ENCODE measurements around the gene EDA.

Gene EDA

DNA sequence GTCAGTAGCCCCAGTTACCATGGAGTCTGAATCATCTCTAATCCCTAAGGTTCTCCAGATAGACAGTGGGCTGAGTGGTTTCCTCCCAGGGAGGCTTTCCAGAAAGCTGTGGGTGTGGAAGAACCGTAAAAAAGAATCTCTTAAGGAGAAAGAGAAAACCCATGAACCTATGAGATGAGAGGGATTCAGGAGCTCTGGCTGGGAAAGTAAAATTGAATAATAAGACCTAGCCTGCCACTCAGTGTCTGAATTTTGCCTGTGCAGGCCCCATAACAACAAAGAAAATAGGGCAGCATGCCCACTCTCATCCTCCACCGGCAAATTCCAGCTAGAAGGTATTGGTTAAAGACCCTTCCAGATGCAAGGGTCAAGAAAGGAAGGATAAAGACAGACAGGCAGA, 416.9 kb downstream of the EDA start:
- Histone ChIP-seq H3K79me2 (ENCODE audit: insufficient read depth, low read length) (no peaks in the 10 kb centered on the region), H3F3A (ENCODE audit: low read depth) (no peaks in the 10 kb centered on the region), H3K4me1 (ENCODE audit: insufficient read depth, low read length, poor library complexity, severe bottlenecking) (no peaks in the 10 kb centered on the region), H3K4me3 (ENCODE audit: low read length, poor library complexity, severe bottlenecking) (no peak overlapping the region), H2AFZ (ENCODE audit: low read length) (no peak overlapping the region), H3K9ac (ENCODE audit: low read depth, low read length, poor library complexity, severe bottlenecking) (no peak overlapping the region), H3K9me3 (ENCODE audit: insufficient read depth, low read depth, low read length) (no peaks in the 10 kb centered on the region), H3K9me2 (replicated peaks; ENCODE audit: low read depth, low read length) (no peaks in the 10 kb centered on the region), H3K4me2 (ENCODE audit: low read depth, low read length, poor library complexity, severe bottlenecking) (no peak overlapping the region), H4K20me1 (ENCODE audit: insufficient read depth, low read length, poor library complexity, severe bottlenecking) (no peaks in the 10 kb centered on the region), H3K36me3 (ENCODE audit: insufficient read depth, low read length) (no peaks in the 10 kb centered on the region), H3K27me3 (ENCODE audit: insufficient read depth, low read length, poor library complexity, severe bottlenecking) (no peaks in the 10 kb centered on the region)
- no peak for TF ChIP-seq EZH2phosphoT487 (IDR thresholded peaks at IDR 0.05; ENCODE audit: borderline replicate concordance)

DNA sequence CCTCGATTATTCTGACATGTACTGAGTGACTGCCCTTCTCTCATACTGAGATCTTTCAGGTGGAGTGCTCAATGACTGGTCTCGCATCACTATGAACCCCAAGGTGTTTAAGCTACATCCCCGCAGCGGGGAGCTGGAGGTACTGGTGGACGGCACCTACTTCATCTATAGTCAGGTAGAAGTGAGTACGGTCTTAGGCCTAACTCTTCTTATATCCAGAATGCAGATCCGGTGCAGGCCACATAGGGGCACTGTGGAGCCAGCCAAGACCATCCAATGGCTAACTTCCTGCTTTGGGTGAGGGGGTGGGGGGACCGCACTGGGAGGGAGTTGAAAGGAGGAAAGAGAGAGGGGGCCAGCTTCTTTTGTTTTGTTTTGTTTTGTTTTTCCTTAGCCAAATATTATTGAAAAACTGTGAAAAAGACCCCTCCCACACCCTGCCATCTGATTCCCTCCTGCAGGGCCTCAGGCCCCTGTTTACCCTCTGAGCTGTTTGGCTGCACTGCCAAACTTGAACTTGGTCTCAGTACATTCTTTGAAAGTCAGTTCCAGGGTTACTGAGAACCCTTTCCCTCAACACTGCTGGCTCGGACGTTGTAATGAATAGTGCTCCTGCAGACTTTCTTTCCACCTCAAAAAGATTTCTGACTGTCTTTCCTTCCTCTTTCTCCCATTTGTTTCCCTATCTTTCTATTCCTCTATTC, 417.6 kb downstream of the EDA start:
- Histone ChIP-seq H3K36me3 (ENCODE audit: insufficient read depth, low read length) (no peaks in the 10 kb centered on the region), H3K4me2 (ENCODE audit: low read depth, low read length, poor library complexity, severe bottlenecking) (no peak overlapping the region), H2AFZ (ENCODE audit: low read length) (peak overlapping the region; percentile 90), H3K4me1 (ENCODE audit: insufficient read depth, low read length, poor library complexity, severe bottlenecking) (no peaks in the 10 kb centered on the region), H3K4me3 (ENCODE audit: low read length, poor library complexity, severe bottlenecking) (no peak overlapping the region), H4K20me1 (ENCODE audit: insufficient read depth, low read length, poor library complexity, severe bottlenecking) (no peaks in the 10 kb centered on the region), H3F3A (ENCODE audit: low read depth) (no peaks in the 10 kb centered on the region), H3K9me3 (ENCODE audit: insufficient read depth, low read depth, low read length) (no peaks in the 10 kb centered on the region), H3K27me3 (ENCODE audit: insufficient read depth, low read length, poor library complexity, severe bottlenecking) (no peaks in the 10 kb centered on the region), H3K9me2 (replicated peaks; ENCODE audit: low read depth, low read length) (no peaks in the 10 kb centered on the region), H3K79me2 (ENCODE audit: insufficient read depth, low read length) (no peaks in the 10 kb centered on the region), H3K9ac (ENCODE audit: low read depth, low read length, poor library complexity, severe bottlenecking) (no peak overlapping the region)
- TF ChIP-seq EZH2phosphoT487 (IDR thresholded peaks at IDR 0.05; ENCODE audit: borderline replicate concordance) = no peak
- TF ChIP-seq CTCF (conservative IDR thresholded peaks at IDR 0.05; ENCODE audit: low read length) = peak; percentile 68

DNA sequence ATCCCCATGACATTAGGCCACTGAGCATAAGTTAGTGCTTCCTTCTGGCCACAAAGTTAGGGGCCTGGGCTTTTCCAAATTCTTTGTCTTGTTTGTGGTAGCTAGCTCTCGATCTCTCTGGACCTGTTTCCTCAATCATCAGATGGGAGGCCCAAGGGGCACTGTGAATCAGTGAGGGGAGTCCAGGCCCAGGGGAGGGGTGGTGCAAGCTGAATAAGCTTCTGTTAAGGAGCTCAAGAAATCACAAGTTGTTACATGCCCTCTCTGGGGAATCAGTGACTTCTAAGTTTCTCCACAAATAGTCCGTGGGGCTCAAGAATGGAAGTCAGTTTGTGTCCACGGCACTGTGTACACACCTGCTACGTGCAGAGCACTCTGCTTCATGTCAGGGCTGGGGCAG, 418.7 kb downstream of the EDA start:
- no peak overlapping the region for H3K4me3 ChIP-seq (ENCODE audit: low read length, poor library complexity, severe bottlenecking)
- no peaks in the 10 kb centered on the region for H3K9me3 ChIP-seq (ENCODE audit: insufficient read depth, low read depth, low read length)
- no peaks in the 10 kb centered on the region for H3K9me2 ChIP-seq (replicated peaks; ENCODE audit: low read depth, low read length)
- no peak overlapping the region for H3K9ac ChIP-seq (ENCODE audit: low read depth, low read length, poor library complexity, severe bottlenecking)
- no peak overlapping the region for H2AFZ ChIP-seq (ENCODE audit: low read length)
- H3F3A ChIP-seq (ENCODE audit: low read depth) = no peaks in the 10 kb centered on the region
- H3K4me2 ChIP-seq (ENCODE audit: low read depth, low read length, poor library complexity, severe bottlenecking) = no peak overlapping the region
- no peaks in the 10 kb centered on the region for H3K27me3 ChIP-seq (ENCODE audit: insufficient read depth, low read length, poor library complexity, severe bottlenecking)
- no peak for TF ChIP-seq EZH2phosphoT487 (IDR thresholded peaks at IDR 0.05; ENCODE audit: borderline replicate concordance)
- no peak for TF ChIP-seq CTCF (conservative IDR thresholded peaks at IDR 0.05; ENCODE audit: low read length)
- H3K79me2 ChIP-seq (ENCODE audit: insufficient read depth, low read length) = no peaks in the 10 kb centered on the region
- no peaks in the 10 kb centered on the region for H3K36me3 ChIP-seq (ENCODE audit: insufficient read depth, low read length)
- no peaks in the 10 kb centered on the region for H4K20me1 ChIP-seq (ENCODE audit: insufficient read depth, low read length, poor library complexity, severe bottlenecking)
- H3K4me1 ChIP-seq (ENCODE audit: insufficient read depth, low read length, poor library complexity, severe bottlenecking) = no peaks in the 10 kb centered on the region

- Histone ChIP-seq H3K36me3 (ENCODE audit: insufficient read depth, low read length) (no peaks in the 10 kb centered on the region), H2AFZ (ENCODE audit: low read length) (no peak overlapping the region), H3K4me1 (ENCODE audit: insufficient read depth, low read length, poor library complexity, severe bottlenecking) (no peaks in the 10 kb centered on the region), H3K79me2 (ENCODE audit: insufficient read depth, low read length) (no peaks in the 10 kb centered on the region), H3K4me2 (ENCODE audit: low read depth, low read length, poor library complexity, severe bottlenecking) (no peak overlapping the region), H3K27me3 (ENCODE audit: insufficient read depth, low read length, poor library complexity, severe bottlenecking) (no peaks in the 10 kb centered on the region), H4K20me1 (ENCODE audit: insufficient read depth, low read length, poor library complexity, severe bottlenecking) (no peaks in the 10 kb centered on the region), H3K9ac (ENCODE audit: low read depth, low read length, poor library complexity, severe bottlenecking) (no peak overlapping the region), H3K9me2 (replicated peaks; ENCODE audit: low read depth, low read length) (no peaks in the 10 kb centered on the region), H3F3A (ENCODE audit: low read depth) (no peaks in the 10 kb centered on the region), H3K4me3 (ENCODE audit: low read length, poor library complexity, severe bottlenecking) (no peak overlapping the region), H3K9me3 (ENCODE audit: insufficient read depth, low read depth, low read length) (no peaks in the 10 kb centered on the region)
- TF ChIP-seq CTCF (conservative IDR thresholded peaks at IDR 0.05; ENCODE audit: low read length) = no peak
- TF ChIP-seq EZH2phosphoT487 (IDR thresholded peaks at IDR 0.05; ENCODE audit: borderline replicate concordance) = no peak
Measured at GRCh38 chrX:70038515-70038914, 422.6 kb downstream of the EDA start.

Measured in Loucy (cell line).